Colonic mucosa (tissue), 4 donors: ENCODE data around the gene NPM3. TPM values are rescaled to one million over a fixed set of nuclear protein-coding genes. Genes with fewer than 3 reads are reported as not detected.

ENCODE experiments used
- DNase-seq: peaks from one replicate; pipeline ENCODE4 v3.0.0-alpha.2; 2020
- H3K27ac ChIP-seq: fragments of 200-600 bp; one replicate; pipeline ENCODE4 v1.8.0; 2021
- H3K27me3 ChIP-seq: fragments of 200-600 bp; one replicate; pipeline ENCODE4 v1.8.0; 2021
- H3K36me3 ChIP-seq: fragments of 200-600 bp; one replicate; pipeline ENCODE4 v1.8.0; 2021
- H3K4me1 ChIP-seq: fragments of 200-600 bp; one replicate; pipeline ENCODE4 v1.8.0; 2021; ENCODE audit warnings: mild to moderate bottlenecking
- H3K4me3 ChIP-seq: fragments of 200-600 bp; one replicate; pipeline ENCODE4 v1.8.0; 2021
- H3K9ac ChIP-seq, 2 donors: one replicate each; pipeline ENCODE4 v1.7.0; 2013; ENCODE audit warnings: control low read depth in 2 of 2, low read depth in 2 of 2, low read length in 2 of 2
- H3K9me3 ChIP-seq: fragments of 200-600 bp; one replicate; pipeline ENCODE4 v1.8.0; 2021
- CTCF ChIP-seq: fragments of 200-600 bp; IDR thresholded peaks from one replicate; pipeline ENCODE4 v1.8.0; 2022; ENCODE audit warnings: antibody characterized with exemption, mild to moderate bottlenecking
- intact Hi-C: fragments of 100-400 bp; cut with DNase I; formaldehyde crosslinking; loops from one replicate; pipeline ENCODE4 v1.14.1; 2022
- total RNA-seq, 2 donors: library from RNA; stranded (reverse); fragmentation: NEBNext Ultra II Directional in 1 of 2; extraction: Animal tissue kit (Norgen Biotek cat#: 25700) in 1 of 2; gene quantifications; one replicate each; pipeline ENCODE4 v1.2.1, GENCODE V29; 2021
- donor health status: healthy.
- donor health status: DM: no; HTN: no; CAD: no.
- donor health status: DM: no; HTN: no; CAD: no.

The NPM3 gene
- total RNA-seq, 2 donors from 2014 or later, result 14.6 to 73.6 TPM

- Histone ChIP-seq H3K9ac (no peak overlapping the region), H3K9me3 (no peaks in the 10 kb centered on the region), H3K27me3 (peaks cover 8% of the 10 kb centered on the region), H3K4me3 (no peak overlapping the region), H3K27ac (no peak overlapping the region), H3K4me1 (no peaks in the 10 kb centered on the region), H3K36me3 (no peaks in the 10 kb centered on the region)
- intact Hi-C loops, result no loop called here
- no peak for TF ChIP-seq CTCF
- no peak for DNase-seq
Measured at GRCh38 chr10:101766306-101766705, 16.9 kb downstream of the NPM3 start.

DNA sequence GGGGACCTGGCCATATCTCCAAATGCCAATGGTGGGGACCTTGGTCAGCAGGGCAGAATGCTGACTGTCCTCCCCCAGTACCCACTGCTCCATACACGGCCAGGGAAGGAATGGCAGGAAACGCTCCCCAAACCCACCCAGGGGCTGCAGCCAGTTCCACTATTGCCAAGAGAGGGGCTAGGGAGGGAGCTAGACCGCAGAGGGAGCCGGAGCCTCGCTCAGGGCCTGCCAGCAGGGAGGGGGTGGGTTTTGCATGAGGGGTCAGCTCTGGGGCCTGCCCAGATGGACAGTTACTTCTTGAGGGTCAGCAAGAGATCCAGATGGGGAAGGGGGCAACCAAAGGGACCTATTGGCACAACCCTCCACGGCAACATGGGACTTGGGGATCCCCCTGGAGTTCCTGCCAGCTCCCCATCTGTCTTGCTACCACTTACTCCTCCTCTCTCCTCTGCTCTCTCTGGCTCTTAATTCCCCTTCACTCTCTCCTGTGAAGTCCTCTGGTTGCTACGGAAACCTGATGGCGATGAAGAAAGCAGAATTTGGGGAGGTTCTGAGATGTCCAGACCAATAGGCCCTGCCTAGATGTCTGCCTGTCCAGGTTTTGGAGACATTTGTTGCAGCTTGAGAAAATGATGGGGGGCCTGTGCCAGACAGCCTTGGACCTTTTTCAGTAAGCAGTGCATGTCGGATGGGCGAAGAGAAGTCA lies 20.0 kb downstream of the NPM3 start:
- H3K4me3 ChIP-seq, result no peak overlapping the region
- no peaks in the 10 kb centered on the region for H3K27me3 ChIP-seq
- H3K9me3 ChIP-seq, result no peaks in the 10 kb centered on the region
- intact Hi-C loops, result no loop called here
- DNase-seq, result no peak
- H3K4me1 ChIP-seq, result no peaks in the 10 kb centered on the region
- no peak for TF ChIP-seq CTCF
- no peak overlapping the region for H3K9ac ChIP-seq
- no peaks in the 10 kb centered on the region for H3K36me3 ChIP-seq
- no peak overlapping the region for H3K27ac ChIP-seq

GRCh38 chr10:101762736-101763135 lies 20.5 kb downstream of the NPM3 start:
- no peak overlapping the region for H3K27ac ChIP-seq

DNA sequence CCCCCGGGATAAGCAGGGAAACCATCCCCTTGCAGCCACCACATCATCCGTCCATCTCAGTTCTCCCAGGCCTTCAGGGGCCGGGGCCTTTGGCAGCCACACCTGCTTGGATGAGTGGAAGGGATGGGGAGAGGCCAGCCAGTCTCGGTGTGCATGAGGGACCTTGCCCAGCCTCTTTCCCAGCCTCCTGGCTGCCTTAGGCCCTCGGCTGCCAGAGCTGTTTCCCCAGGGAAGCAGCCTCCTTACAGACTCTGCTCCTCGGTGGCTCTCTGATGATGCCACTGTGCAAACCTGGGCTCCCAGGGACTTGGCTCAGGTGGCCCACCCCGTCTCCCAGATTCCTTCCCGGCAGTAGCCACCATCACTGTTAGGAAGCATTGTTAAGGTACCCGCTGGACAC lies 22.0 kb downstream of the NPM3 start:
- DNase-seq, result no peak
- Histone ChIP-seq H3K9me3 (no peaks in the 10 kb centered on the region), H3K36me3 (no peaks in the 10 kb centered on the region), H3K4me1 (no peaks in the 10 kb centered on the region), H3K27me3 (no peaks in the 10 kb centered on the region), H3K9ac (no peak overlapping the region), H3K4me3 (no peak overlapping the region), H3K27ac (no peak overlapping the region)
- TF ChIP-seq CTCF, result no peak
- intact Hi-C loops, result no loop called here

More at GRCh38 chr10:101762736-101763135, 20.5 kb downstream of the NPM3 start:
- intact Hi-C loops, result no loop called here
- Histone ChIP-seq H3K27me3 (no peaks in the 10 kb centered on the region), H3K4me3 (no peak overlapping the region), H3K9me3 (no peaks in the 10 kb centered on the region), H3K9ac (no peak overlapping the region), H3K36me3 (no peaks in the 10 kb centered on the region), H3K4me1 (no peaks in the 10 kb centered on the region)
- no peak for TF ChIP-seq CTCF
- no peak for DNase-seq

DNA sequence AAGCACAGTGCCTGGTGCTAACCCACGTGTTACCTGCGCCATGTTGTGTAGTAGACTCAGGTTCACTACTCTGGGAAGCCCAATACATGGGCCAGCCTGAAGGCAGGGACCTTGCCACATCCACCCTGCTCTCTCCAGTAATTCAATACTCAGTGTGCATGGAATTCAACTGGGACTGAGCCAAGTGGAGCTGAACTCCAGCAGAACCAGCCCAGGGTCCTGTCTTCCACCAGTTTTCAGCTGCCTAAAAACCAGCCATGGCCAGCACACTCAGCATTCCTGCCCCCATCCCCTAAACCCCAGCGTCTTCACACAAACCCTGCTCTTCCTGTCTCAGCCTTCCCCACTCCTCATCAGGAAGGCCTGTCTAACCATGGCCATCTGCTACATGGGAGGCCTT lies 22.7 kb downstream of the NPM3 start:
- Histone ChIP-seq H3K27me3 (no peaks in the 10 kb centered on the region), H3K9ac (no peak overlapping the region), H3K4me1 (no peaks in the 10 kb centered on the region), H3K27ac (no peak overlapping the region), H3K9me3 (no peaks in the 10 kb centered on the region), H3K36me3 (no peaks in the 10 kb centered on the region), H3K4me3 (no peak overlapping the region)
- TF ChIP-seq CTCF, result no peak
- no peak for DNase-seq
- intact Hi-C loops, result no loop called here
